Measurements from ENCODE around the gene LRRC1. TPM values are rescaled to one million over a fixed set of nuclear protein-coding genes. Genes with fewer than 3 reads are reported as not detected.

The LRRC1 gene
- total and polyA plus RNA-seq, 2 experiments from 2014 or later = 11.3 to 16.6 TPM

DNA sequence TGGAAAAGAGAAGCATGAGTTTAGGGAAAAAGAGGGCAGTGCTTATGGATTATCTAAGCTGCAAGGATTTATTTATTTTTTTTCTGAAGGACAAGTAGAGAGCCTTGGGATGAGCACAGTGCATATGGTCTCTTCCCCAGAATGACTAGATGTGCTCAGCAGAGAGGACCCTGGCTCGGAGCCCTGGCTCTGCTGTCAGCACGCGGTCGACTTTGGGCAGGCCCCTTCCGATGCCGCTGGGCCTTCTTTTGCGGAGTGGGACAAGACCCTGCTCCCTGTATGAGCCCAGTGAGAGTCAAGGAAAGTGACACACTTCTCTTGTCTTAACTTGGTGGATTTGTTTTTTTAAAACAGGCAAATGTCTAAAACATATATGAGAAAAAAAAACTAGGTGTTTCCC, 51.4 kb downstream of the LRRC1 start (continued):
- no peak for TF ChIP-seq NANOG (IDR thresholded peaks at IDR 0.05; ENCODE audit: borderline replicate concordance)

DNA sequence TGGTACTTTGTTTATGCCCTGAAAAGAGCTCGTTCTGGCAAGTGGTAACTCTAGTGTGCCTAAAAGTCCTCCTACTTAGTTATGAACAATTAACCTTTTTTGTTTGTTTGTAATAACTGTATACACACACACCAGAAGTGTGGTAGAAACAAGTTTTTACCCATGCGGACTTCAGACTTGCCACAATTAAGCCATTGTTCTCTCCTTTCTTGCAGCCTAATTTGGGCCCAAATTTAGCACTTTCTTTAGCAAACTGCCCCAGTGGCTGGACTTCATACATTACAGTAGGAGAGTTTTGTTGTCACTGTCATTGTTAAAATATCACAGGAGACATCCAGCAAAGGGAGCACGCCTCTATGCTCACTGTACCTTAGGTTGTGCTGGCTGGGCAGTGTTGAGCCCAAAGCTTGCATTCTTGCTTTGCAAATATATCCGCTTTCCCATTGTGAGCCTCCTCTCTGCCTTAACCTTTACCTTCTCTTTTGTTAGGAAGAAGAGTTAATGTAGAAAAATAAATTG, 53.0 kb downstream of the LRRC1 start:
- no peaks in the 10 kb centered on the region for H3F3A ChIP-seq (replicated peaks; ENCODE audit: low read depth)
- no peak overlapping the region for H3K4me3 ChIP-seq
- no peaks in the 10 kb centered on the region for H3K27me3 Mint-ChIP-seq (ENCODE audit: insufficient read depth, low read depth, poor library complexity)
- H3K4me1 Mint-ChIP-seq = peaks cover 16% of the 10 kb centered on the region
- 0 out of 2 replicates have a peak, but pooled peaks cover 3% of the 10 kb centered on the region for H3K9me2 ChIP-seq (ENCODE audit: insufficient read depth)
- ATAC-seq = no peak
- H3K4me3 Mint-ChIP-seq = no peak overlapping the region
- no peak overlapping the region for H3K27ac ChIP-seq (ENCODE audit: low read depth)
- peaks cover 5% of the 10 kb centered on the region; the same call in 1 of the 3 replicates for H3K36me3 Mint-ChIP-seq (ENCODE audit: low read depth)
- no peak overlapping the region for H2AFZ ChIP-seq
- no peak overlapping the region for H3K27ac Mint-ChIP-seq
- H3K4me2 ChIP-seq = no peak overlapping the region
- H3K79me2 ChIP-seq (replicated peaks; ENCODE audit: insufficient read depth) = 0 out of 2 replicates have a peak, but pooled peaks cover 10% of the 10 kb centered on the region
- H3K9me3 Mint-ChIP-seq = peaks cover 3% of the 10 kb centered on the region; the same call in 1 of the 3 replicates
- no peaks in the 10 kb centered on the region for H3K36me3 ChIP-seq (ENCODE audit: insufficient read depth)
- no peak for TF ChIP-seq ZNF114 (CRISPR knock-in tag; IDR thresholded peaks at IDR 0.05)
- TF ChIP-seq, protein P1, sequence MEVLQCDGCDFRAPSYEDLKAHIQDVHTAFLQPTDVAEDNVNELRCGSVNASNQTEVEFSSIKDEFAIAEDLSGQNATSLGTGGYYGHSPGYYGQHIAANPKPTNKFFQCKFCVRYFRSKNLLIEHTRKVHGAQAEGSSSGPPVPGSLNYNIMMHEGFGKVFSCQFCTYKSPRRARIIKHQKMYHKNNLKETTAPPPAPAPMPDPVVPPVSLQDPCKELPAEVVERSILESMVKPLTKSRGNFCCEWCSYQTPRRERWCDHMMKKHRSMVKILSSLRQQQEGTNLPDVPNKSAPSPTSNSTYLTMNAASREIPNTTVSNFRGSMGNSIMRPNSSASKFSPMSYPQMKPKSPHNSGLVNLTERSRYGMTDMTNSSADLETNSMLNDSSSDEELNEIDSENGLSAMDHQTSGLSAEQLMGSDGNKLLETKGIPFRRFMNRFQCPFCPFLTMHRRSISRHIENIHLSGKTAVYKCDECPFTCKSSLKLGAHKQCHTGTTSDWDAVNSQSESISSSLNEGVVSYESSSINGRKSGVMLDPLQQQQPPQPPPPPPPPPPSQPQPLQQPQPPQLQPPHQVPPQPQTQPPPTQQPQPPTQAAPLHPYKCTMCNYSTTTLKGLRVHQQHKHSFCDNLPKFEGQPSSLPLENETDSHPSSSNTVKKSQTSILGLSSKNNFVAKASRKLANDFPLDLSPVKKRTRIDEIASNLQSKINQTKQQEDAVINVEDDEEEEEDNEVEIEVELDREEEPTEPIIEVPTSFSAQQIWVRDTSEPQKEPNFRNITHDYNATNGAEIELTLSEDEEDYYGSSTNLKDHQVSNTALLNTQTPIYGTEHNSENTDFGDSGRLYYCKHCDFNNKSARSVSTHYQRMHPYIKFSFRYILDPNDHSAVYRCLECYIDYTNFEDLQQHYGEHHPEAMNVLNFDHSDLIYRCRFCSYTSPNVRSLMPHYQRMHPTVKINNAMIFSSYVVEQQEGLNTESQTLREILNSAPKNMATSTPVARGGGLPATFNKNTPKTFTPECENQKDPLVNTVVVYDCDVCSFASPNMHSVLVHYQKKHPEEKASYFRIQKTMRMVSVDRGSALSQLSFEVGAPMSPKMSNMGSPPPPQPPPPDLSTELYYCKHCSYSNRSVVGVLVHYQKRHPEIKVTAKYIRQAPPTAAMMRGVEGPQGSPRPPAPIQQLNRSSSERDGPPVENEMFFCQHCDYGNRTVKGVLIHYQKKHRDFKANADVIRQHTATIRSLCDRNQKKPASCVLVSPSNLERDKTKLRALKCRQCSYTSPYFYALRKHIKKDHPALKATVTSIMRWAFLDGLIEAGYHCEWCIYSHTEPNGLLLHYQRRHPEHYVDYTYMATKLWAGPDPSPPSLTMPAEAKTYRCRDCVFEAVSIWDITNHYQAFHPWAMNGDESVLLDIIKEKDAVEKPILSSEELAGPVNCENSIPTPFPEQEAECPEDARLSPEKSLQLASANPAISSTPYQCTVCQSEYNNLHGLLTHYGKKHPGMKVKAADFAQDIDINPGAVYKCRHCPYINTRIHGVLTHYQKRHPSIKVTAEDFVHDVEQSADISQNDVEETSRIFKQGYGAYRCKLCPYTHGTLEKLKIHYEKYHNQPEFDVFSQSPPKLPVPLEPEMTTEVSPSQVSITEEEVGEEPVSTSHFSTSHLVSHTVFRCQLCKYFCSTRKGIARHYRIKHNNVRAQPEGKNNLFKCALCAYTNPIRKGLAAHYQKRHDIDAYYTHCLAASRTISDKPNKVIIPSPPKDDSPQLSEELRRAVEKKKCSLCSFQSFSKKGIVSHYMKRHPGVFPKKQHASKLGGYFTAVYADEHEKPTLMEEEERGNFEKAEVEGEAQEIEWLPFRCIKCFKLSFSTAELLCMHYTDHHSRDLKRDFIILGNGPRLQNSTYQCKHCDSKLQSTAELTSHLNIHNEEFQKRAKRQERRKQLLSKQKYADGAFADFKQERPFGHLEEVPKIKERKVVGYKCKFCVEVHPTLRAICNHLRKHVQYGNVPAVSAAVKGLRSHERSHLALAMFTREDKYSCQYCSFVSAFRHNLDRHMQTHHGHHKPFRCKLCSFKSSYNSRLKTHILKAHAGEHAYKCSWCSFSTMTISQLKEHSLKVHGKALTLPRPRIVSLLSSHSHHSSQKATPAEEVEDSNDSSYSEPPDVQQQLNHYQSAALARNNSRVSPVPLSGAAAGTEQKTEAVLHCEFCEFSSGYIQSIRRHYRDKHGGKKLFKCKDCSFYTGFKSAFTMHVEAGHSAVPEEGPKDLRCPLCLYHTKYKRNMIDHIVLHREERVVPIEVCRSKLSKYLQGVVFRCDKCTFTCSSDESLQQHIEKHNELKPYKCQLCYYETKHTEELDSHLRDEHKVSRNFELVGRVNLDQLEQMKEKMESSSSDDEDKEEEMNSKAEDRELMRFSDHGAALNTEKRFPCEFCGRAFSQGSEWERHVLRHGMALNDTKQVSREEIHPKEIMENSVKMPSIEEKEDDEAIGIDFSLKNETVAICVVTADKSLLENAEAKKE (CRISPR knock-in tag; IDR thresholded peaks at IDR 0.05) = no peak
- TF ChIP-seq, protein P2, sequence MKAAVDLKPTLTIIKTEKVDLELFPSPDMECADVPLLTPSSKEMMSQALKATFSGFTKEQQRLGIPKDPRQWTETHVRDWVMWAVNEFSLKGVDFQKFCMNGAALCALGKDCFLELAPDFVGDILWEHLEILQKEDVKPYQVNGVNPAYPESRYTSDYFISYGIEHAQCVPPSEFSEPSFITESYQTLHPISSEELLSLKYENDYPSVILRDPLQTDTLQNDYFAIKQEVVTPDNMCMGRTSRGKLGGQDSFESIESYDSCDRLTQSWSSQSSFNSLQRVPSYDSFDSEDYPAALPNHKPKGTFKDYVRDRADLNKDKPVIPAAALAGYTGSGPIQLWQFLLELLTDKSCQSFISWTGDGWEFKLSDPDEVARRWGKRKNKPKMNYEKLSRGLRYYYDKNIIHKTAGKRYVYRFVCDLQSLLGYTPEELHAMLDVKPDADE (IDR thresholded peaks at IDR 0.05) = no peak
- no peak for TF ChIP-seq JUNB (IDR thresholded peaks at IDR 0.05; ENCODE audit: unreplicated experiment)
- TF ChIP-seq, protein P3, sequence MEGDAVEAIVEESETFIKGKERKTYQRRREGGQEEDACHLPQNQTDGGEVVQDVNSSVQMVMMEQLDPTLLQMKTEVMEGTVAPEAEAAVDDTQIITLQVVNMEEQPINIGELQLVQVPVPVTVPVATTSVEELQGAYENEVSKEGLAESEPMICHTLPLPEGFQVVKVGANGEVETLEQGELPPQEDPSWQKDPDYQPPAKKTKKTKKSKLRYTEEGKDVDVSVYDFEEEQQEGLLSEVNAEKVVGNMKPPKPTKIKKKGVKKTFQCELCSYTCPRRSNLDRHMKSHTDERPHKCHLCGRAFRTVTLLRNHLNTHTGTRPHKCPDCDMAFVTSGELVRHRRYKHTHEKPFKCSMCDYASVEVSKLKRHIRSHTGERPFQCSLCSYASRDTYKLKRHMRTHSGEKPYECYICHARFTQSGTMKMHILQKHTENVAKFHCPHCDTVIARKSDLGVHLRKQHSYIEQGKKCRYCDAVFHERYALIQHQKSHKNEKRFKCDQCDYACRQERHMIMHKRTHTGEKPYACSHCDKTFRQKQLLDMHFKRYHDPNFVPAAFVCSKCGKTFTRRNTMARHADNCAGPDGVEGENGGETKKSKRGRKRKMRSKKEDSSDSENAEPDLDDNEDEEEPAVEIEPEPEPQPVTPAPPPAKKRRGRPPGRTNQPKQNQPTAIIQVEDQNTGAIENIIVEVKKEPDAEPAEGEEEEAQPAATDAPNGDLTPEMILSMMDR (conservative IDR thresholded peaks at IDR 0.05; ENCODE audit: low read depth in 2 of 2) = no peak
- TF ChIP-seq EZH2phosphoT487 (IDR thresholded peaks at IDR 0.05; ENCODE audit: unreplicated experiment) = no peak
- H4K20me1 ChIP-seq (replicated peaks; ENCODE audit: insufficient read depth) = no peaks in the 10 kb centered on the region
- DNase-seq (ENCODE audit: low spot score) = no peak
- no peaks in the 10 kb centered on the region for H3K27me3 ChIP-seq (ENCODE audit: insufficient read depth)
- no peaks in the 10 kb centered on the region for H3K4me1 ChIP-seq (ENCODE audit: insufficient read depth)
